Measurements from ENCODE around the gene TAF4.

- TF ChIP-seq POLR2AphosphoS5 (IDR thresholded peaks at IDR 0.05) (no peak), CTCF (IDR thresholded peaks at IDR 0.05) (no peak)
Observed at GRCh38 chr20:62059920-62060630, 5.6 kb downstream of the TAF4 start.

All from sigmoid colon (tissue), 4 donors.